HepG2 (cell line): ENCODE measurements around the gene CISD3. TPM values are rescaled to one million over a fixed set of nuclear protein-coding genes. Genes with fewer than 3 reads are reported as not detected.

Experiments used
- ELF3 ChIP-seq: IDR thresholded peaks from 2 replicates; pipeline ENCODE4 v1.6.1; 2016; ENCODE audit warnings: missing genetic modification reagents, missing compliant biosample characterization
- ISL2 ChIP-seq: sonication (generic); formaldehyde crosslinking; IDR thresholded peaks from 2 replicates; pipeline ENCODE4 v1.5.0; 2020; ENCODE audit warnings: missing genetic modification reagents
- JUND ChIP-seq: sonication (generic); formaldehyde crosslinking; IDR thresholded peaks from 2 replicates; pipeline ENCODE4 v1.8.0; 2022; ENCODE audit warnings: mild to moderate bottlenecking, missing genetic modification reagents
- PPARG ChIP-seq: conservative IDR thresholded peaks from 2 replicates; pipeline ENCODE4 v1.6.1; 2016; ENCODE audit warnings: missing biosample characterization, missing genetic modification reagents
- SIN3A ChIP-seq: IDR thresholded peaks from 2 replicates; pipeline ENCODE4 v1.6.1; 2011; ENCODE audit warnings: low read depth, mild to moderate bottlenecking, control low read depth, low read length, borderline replicate concordance
- SOX13 ChIP-seq, 3 experiments: fragments of 450-650 bp in 1 of 3; sonication (generic) in 1 of 3; formaldehyde crosslinking in 1 of 3; IDR thresholded peaks in 2 of 3; conservative IDR thresholded peaks in 1 of 3; 2 replicates each; pipeline versions ENCODE4 v1.5.0 to v1.6.1; 2016 to 2020; ENCODE audit warnings: antibody characterized with exemption in 1 of 3, mild to moderate bottlenecking in 1 of 3, missing compliant biosample characterization in 1 of 3, missing genetic modification reagents in 1 of 3, moderate library complexity in 1 of 3
- SP4 ChIP-seq: sonication (generic); formaldehyde crosslinking; IDR thresholded peaks from 2 replicates; pipeline ENCODE4 v1.8.1; 2023; ENCODE audit warnings: mild to moderate bottlenecking, missing genetic modification reagents
- TCF7L2 ChIP-seq: IDR thresholded peaks from 2 replicates; pipeline ENCODE4 v1.6.1; 2011; ENCODE audit warnings: mild to moderate bottlenecking, low read depth, low read length, moderate library complexity
- U2AF2 ChIP-seq: fragments of 200-400 bp; formaldehyde crosslinking; IDR thresholded peaks from 2 replicates; pipeline ENCODE4 v1.6.1; 2017; ENCODE audit warnings: low read depth, mild to moderate bottlenecking, low read length
- ZBTB21 ChIP-seq: sonication (generic); formaldehyde crosslinking; IDR thresholded peaks from 2 replicates; pipeline ENCODE4 v1.4.0; 2020; ENCODE audit warnings: missing genetic modification reagents
- ZFP36L1 ChIP-seq: sonication (generic); formaldehyde crosslinking; IDR thresholded peaks from 2 replicates; pipeline ENCODE4 v1.8.0; 2022; ENCODE audit warnings: mild to moderate bottlenecking, missing genetic modification reagents, moderate library complexity
- ZNF644 ChIP-seq: IDR thresholded peaks from 2 replicates; pipeline ENCODE4 v1.6.1; 2016; ENCODE audit warnings: low read depth
- ZNF672 ChIP-seq: sonication (generic); formaldehyde crosslinking; IDR thresholded peaks from 2 replicates; pipeline ENCODE4 v1.8.1; 2022; ENCODE audit warnings: missing genetic modification reagents
- ZNF678 ChIP-seq: sonication (generic); formaldehyde crosslinking; IDR thresholded peaks from 2 replicates; pipeline ENCODE4 v1.4.0; 2020; ENCODE audit warnings: mild to moderate bottlenecking, missing genetic modification reagents
- ZNF746 ChIP-seq: sonication (generic); formaldehyde crosslinking; IDR thresholded peaks from 2 replicates; pipeline ENCODE4 v1.8.0; 2022; ENCODE audit warnings: mild to moderate bottlenecking, missing genetic modification reagents
- ZNF792 ChIP-seq: IDR thresholded peaks from 2 replicates; pipeline ENCODE4 v1.6.1; 2016
- ZSCAN25 ChIP-seq: sonication (generic); formaldehyde crosslinking; IDR thresholded peaks from 2 replicates; pipeline ENCODE4 v1.8.0; 2022; ENCODE audit warnings: mild to moderate bottlenecking, missing genetic modification reagents
- polyA plus RNA-seq, 8 experiments: library from polyadenylated mRNA; depleted of rRNA in 3 of 8; stranded (reverse) in 7 of 8; unstranded in 1 of 8; fragments of >200 nt; fragmentation: Illumina TruSeq in 4 of 8; extraction: Trizol in 4 of 8; gene quantifications; 2 replicates each; pipeline versions ENCODE4 v1.2.1 to v1.2.3, GENCODE V29; 2011 to 2016; ENCODE audit warnings: low read depth in 4 of 8, missing spikeins in 1 of 8, mixed read lengths in 1 of 8; ENCODE audit not compliant: insufficient read depth in 1 of 8
- total RNA-seq, 5 experiments: library from RNA; depleted of rRNA; stranded (reverse); fragments of >200 nt; fragmentation: Illumina TruSeq; extraction: Trizol; gene quantifications; 2 replicates each; pipeline ENCODE4 v1.2.3, GENCODE V29; 2016; ENCODE audit warnings: low read depth in 1 of 5
- TF ChIP-seq, protein P1 (sequence below): sonication (generic); formaldehyde crosslinking; IDR thresholded peaks from 2 replicates; pipeline ENCODE4 v1.4.0; 2020; ENCODE audit warnings: missing genetic modification reagents
- TF ChIP-seq, protein P2 (sequence below): sonication (generic); formaldehyde crosslinking; IDR thresholded peaks from 2 replicates; pipeline ENCODE4 v1.9.0; 2022; ENCODE audit warnings: missing genetic modification reagents, mild to moderate bottlenecking, borderline replicate concordance
- TF ChIP-seq, protein P3 (sequence below): sonication (generic); formaldehyde crosslinking; conservative IDR thresholded peaks from 2 replicates; pipeline ENCODE4 v1.4.0; 2020; ENCODE audit warnings: missing genetic modification reagents
- TF ChIP-seq, protein P4 (sequence below): sonication (generic); formaldehyde crosslinking; IDR thresholded peaks from 2 replicates; pipeline ENCODE4 v1.4.0; 2020; ENCODE audit warnings: missing genetic modification reagents
- TF ChIP-seq, protein P5 (sequence below): sonication (generic); formaldehyde crosslinking; IDR thresholded peaks from 2 replicates; pipeline ENCODE4 v1.4.0; 2020; ENCODE audit warnings: missing genetic modification reagents

The CISD3 gene
- total and polyA plus RNA-seq, 2 of the 13 experiments (the other 11 are each of a cell fraction or from before 2014, with no cell fraction given) = 30.0 to 34.1 TPM

DNA sequence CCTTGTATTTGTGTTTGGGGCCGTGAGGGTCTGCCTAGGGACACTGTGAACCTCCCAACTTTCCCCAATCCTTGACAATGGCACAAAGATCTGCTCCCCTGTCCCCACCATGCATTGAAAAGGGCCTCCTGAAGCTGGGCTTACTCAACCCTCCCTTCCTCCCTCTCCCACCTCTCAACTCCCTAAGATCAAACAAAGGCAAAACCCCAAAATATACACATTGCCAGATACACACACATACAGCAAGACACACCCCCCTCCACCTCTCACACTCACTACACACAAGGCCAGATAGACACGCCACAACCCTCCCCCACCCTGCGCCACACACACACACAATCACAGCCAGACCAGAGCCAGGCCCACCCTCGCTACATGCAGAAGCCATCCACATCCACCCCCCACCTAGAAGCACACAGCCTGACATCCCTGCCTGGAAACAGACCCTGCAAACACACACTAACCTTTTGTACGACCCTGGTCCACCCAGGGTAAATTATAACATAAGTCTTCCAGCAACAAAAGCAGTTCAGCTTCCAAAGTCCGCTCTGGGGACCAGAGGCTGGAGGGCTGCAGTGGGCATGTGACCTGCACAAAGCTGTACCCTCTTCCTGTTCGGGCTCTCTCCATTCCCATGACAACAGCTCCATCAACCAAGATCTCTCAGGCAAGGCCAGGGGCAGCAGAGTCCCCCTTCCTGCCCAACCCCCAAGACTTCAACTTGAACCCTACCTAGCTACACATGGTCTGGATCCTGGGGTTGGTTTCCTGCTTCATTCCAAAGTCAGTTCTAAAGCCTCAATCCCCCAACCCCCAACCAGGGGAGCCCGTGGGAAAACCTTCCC is 16.1 kb downstream of the CISD3 start (continued):
- TF ChIP-seq, protein P1, sequence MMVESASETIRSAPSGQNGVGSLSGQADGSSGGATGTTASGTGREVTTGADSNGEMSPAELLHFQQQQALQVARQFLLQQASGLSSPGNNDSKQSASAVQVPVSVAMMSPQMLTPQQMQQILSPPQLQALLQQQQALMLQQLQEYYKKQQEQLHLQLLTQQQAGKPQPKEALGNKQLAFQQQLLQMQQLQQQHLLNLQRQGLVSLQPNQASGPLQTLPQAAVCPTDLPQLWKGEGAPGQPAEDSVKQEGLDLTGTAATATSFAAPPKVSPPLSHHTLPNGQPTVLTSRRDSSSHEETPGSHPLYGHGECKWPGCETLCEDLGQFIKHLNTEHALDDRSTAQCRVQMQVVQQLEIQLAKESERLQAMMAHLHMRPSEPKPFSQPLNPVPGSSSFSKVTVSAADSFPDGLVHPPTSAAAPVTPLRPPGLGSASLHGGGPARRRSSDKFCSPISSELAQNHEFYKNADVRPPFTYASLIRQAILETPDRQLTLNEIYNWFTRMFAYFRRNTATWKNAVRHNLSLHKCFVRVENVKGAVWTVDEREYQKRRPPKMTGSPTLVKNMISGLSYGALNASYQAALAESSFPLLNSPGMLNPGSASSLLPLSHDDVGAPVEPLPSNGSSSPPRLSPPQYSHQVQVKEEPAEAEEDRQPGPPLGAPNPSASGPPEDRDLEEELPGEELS = peak; percentile 73
- TF ChIP-seq ZNF792 (peak; percentile 86), TCF7L2 (no peak), U2AF2 (peak; percentile 96; the same call in 1 of the 2 replicates), JUND (peak; percentile 54; the same call in 1 of the 2 replicates), ISL2 (CRISPR knock-in tag) (peak; percentile 44; the same call in 1 of the 2 replicates), PPARG (CRISPR knock-in tag) (peak; percentile 78), ZNF678 (CRISPR knock-in tag) (no peak), ZSCAN25 (CRISPR knock-in tag) (peak; percentile 57; the same call in 1 of the 2 replicates), ELF3 (CRISPR knock-in tag) (peak; percentile 97), ZNF644 (CRISPR knock-in tag) (peak; percentile 46; the same call in 1 of the 2 replicates), SIN3A (peak; percentile 71; the same call in 1 of the 2 replicates), ZBTB21 (CRISPR knock-in tag) (0 out of 2 replicates have a peak, but pooled peaks have one; percentile 34), ZNF672 (CRISPR knock-in tag) (no peak), ZFP36L1 (CRISPR knock-in tag) (0 out of 2 replicates have a peak, but pooled peaks have one; percentile 45), SOX13 (IDR thresholded peaks at IDR 0.05) (peak; percentile 56; the same call in 1 of the 2 replicates), SOX13 (CRISPR knock-in tag; conservative IDR thresholded peaks at IDR 0.05 in 1 of 2, IDR thresholded peaks at IDR 0.05 in 1 of 2) (peak in 1 of 2 experiments; percentile 86; a peak in 2 of 4 replicates), SP4 (CRISPR knock-in tag) (no peak; the same call in 1 of the 2 replicates), ZNF746 (CRISPR knock-in tag) (peak; percentile 88; the same call in 1 of the 2 replicates)
- TF ChIP-seq, protein P2, sequence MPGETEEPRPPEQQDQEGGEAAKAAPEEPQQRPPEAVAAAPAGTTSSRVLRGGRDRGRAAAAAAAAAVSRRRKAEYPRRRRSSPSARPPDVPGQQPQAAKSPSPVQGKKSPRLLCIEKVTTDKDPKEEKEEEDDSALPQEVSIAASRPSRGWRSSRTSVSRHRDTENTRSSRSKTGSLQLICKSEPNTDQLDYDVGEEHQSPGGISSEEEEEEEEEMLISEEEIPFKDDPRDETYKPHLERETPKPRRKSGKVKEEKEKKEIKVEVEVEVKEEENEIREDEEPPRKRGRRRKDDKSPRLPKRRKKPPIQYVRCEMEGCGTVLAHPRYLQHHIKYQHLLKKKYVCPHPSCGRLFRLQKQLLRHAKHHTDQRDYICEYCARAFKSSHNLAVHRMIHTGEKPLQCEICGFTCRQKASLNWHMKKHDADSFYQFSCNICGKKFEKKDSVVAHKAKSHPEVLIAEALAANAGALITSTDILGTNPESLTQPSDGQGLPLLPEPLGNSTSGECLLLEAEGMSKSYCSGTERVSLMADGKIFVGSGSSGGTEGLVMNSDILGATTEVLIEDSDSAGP (CRISPR knock-in tag) = peak; percentile 41
- TF ChIP-seq, protein P3, sequence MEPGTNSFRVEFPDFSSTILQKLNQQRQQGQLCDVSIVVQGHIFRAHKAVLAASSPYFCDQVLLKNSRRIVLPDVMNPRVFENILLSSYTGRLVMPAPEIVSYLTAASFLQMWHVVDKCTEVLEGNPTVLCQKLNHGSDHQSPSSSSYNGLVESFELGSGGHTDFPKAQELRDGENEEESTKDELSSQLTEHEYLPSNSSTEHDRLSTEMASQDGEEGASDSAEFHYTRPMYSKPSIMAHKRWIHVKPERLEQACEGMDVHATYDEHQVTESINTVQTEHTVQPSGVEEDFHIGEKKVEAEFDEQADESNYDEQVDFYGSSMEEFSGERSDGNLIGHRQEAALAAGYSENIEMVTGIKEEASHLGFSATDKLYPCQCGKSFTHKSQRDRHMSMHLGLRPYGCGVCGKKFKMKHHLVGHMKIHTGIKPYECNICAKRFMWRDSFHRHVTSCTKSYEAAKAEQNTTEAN (CRISPR knock-in tag) = peak; percentile 64
- TF ChIP-seq, protein P4, sequence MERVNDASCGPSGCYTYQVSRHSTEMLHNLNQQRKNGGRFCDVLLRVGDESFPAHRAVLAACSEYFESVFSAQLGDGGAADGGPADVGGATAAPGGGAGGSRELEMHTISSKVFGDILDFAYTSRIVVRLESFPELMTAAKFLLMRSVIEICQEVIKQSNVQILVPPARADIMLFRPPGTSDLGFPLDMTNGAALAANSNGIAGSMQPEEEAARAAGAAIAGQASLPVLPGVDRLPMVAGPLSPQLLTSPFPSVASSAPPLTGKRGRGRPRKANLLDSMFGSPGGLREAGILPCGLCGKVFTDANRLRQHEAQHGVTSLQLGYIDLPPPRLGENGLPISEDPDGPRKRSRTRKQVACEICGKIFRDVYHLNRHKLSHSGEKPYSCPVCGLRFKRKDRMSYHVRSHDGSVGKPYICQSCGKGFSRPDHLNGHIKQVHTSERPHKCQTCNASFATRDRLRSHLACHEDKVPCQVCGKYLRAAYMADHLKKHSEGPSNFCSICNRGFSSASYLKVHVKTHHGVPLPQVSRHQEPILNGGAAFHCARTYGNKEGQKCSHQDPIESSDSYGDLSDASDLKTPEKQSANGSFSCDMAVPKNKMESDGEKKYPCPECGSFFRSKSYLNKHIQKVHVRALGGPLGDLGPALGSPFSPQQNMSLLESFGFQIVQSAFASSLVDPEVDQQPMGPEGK (CRISPR knock-in tag) = peak; percentile 93
- TF ChIP-seq, protein P5, sequence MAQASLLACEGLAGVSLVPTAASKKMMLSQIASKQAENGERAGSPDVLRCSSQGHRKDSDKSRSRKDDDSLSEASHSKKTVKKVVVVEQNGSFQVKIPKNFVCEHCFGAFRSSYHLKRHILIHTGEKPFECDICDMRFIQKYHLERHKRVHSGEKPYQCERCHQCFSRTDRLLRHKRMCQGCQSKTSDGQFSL = peak; percentile 68; the same call in 1 of the 2 replicates
